ENCODE results near the gene B4GALT1.

DNA sequence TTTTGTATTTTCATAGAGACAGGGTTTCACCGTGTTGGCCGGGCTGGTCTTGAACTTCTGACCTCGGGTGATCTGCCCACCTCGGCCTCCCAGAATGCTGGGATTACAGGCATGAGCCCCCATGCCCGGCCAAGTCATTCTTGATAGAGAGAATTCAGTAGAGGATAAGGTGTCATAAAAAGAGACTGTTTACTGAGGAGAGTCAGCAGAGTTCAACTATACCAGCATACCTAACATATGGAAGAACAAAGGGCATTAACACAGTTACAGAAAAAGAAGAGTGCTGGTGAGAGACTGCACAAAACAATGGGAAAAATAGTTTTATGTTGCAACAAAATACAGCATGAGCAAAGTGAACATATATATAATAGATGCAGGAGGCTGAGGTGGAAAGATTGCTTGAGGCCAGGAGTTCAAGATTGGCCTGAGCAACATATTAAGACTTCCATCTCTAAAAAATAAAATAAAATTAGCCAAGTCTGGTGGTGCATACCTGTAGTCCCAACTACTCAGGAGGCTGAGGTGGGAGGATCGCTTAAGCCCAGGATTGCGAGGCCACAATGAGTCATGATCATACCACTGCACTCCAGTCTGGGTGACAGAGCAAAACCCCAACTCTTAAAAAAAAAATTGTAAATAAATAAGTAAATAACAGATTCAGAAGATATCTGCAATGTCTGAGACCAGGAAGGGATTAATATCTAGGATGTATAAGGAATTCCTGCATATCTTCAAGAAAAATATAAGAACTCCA, 19.5 kb downstream of the B4GALT1 start:
- TF ChIP-seq, protein P1, sequence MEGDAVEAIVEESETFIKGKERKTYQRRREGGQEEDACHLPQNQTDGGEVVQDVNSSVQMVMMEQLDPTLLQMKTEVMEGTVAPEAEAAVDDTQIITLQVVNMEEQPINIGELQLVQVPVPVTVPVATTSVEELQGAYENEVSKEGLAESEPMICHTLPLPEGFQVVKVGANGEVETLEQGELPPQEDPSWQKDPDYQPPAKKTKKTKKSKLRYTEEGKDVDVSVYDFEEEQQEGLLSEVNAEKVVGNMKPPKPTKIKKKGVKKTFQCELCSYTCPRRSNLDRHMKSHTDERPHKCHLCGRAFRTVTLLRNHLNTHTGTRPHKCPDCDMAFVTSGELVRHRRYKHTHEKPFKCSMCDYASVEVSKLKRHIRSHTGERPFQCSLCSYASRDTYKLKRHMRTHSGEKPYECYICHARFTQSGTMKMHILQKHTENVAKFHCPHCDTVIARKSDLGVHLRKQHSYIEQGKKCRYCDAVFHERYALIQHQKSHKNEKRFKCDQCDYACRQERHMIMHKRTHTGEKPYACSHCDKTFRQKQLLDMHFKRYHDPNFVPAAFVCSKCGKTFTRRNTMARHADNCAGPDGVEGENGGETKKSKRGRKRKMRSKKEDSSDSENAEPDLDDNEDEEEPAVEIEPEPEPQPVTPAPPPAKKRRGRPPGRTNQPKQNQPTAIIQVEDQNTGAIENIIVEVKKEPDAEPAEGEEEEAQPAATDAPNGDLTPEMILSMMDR (IDR thresholded peaks at IDR 0.05; ENCODE audit: low read length): no peak
- TF ChIP-seq EZH2phosphoT487 (IDR thresholded peaks at IDR 0.05; ENCODE audit: low read length): no peak
- TF ChIP-seq EZH2 (optimal IDR thresholded peaks at IDR 0.05; ENCODE audit: low read depth, low read length): no peak
